Breast epithelium (tissue), 3 donors: ENCODE measurements around the gene SORBS1.

Experiments used
- CTCF ChIP-seq, 3 donors: fragments of 450-650 bp; IDR thresholded peaks; one replicate each; pipeline ENCODE4 v1.5.1; 2016 to 2017; ENCODE audit warnings: antibody characterized with exemption in 3 of 3, mild to moderate bottlenecking in 3 of 3, moderate library complexity in 3 of 3
- POLR2A ChIP-seq: fragments of 450-650 bp; IDR thresholded peaks from one replicate; pipeline ENCODE4 v1.6.1; 2016; ENCODE audit warnings: antibody characterized with exemption, mild to moderate bottlenecking, moderate library complexity
- POLR2AphosphoS5 ChIP-seq, 3 donors: sonication (generic); formaldehyde crosslinking; IDR thresholded peaks; one replicate each; pipeline ENCODE4 v1.6.1; 2017; ENCODE audit warnings: antibody characterized with exemption in 3 of 3

GRCh38 chr10:95565336-95565735 is 4.2 kb upstream of the SORBS1 start:
- TF ChIP-seq POLR2A = no peak
- TF ChIP-seq CTCF (IDR thresholded peaks at IDR 0.05) = no peak
- TF ChIP-seq POLR2AphosphoS5 (IDR thresholded peaks at IDR 0.05) = no peak
